ENCODE data around the gene KDM4B.

KDM4B gene

DNA sequence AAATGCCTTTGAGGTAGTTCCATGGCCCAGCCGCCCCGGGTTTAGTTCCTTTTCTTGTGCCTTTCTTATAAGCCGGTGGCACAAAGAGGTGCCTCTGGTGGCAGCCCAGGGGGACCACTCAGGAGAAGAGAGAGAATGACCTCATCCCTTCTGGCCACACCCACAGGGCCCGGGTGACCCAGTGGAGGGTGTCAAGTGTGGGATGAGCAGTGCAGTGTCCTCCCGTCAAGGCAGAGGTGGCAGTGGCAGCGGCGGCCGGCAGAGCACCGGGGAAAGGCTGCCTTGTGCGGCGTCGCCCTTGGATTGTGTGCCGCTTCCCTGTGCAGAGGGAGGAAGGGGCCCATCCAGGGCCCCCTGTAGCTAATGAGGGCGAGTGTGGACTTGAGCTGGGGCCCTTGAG is 47.9 kb downstream of the KDM4B start:
- DNase-seq: no peak

DNA sequence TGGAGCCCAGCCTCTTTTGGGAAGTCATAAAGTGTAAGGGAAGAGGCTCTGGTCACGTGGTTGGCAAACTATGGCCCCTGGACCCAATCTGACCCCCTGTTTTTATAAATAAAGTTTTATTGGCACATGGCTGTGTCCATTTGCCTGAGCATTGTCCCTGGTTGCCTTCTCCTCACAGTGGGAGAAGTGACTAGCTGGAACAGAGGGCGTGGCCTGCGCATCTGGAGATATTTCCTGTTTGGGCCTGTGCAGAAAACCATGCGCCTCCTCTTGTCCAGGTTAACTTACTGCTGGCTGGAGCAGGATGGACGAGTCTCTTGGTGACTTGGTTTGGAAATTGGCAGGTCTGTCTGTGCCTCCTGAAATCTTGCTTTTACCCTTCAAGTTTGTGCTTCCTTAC is 48.3 kb downstream of the KDM4B start:
- DNase-seq: no peak

DNA sequence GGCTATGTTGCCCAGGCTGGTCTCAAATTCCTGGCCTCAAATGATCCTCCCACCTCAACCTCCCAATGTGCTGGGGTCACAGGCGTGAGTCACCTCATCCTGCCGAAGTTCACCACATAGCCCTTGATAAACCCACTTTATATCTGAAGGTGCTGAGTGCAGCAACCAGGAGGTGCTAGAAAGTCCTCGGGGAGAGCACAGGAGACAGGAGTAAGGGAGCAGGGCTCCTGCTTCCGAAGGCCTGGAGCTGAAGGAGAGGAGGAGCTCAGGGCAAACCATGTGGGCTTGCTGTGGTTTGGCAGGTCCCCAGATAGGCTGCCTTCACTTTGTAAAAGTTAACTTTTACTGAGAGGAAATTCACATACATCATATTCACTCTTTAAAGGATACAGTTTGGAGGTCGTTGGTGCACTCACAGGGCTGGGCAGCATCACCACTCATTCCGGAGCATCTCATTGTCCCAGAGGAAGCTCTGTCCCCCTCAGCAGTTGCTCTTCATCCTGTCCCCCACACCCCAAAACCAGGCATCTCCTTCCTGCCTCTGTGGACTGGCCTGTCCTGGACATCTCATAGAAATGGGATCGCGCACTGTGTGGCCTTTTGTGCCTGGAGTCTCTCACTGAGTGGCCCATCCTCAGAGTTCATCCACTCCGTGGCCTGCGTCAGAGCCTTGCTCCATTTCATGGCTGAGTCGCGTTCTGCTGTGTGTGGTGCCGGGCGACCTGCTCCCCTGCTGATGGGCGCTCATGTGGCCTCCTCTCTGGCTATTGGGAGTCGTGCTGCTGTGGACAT is 49.5 kb downstream of the KDM4B start:
- no peak for DNase-seq

DNA sequence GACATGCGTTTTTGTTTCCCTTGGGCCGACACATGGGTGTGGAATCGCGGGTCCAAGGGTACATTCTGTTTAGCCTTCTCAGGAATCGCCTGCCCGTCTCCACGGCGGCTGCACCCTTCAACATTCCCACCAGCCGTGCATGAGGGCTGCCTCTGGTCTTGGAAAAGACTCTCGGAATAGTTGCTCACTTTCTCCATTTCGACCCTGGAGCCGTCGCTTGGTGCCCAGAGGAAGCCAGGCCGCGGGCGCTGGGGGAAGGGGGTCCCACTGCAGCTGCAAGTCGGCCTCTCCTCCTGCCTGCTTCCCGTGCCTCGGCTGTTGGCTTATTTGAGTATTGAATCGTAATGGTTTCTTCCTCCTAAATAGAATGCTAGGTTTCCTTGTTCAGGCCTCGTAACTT is 51.5 kb downstream of the KDM4B start:
- DNase-seq: no peak

DNA sequence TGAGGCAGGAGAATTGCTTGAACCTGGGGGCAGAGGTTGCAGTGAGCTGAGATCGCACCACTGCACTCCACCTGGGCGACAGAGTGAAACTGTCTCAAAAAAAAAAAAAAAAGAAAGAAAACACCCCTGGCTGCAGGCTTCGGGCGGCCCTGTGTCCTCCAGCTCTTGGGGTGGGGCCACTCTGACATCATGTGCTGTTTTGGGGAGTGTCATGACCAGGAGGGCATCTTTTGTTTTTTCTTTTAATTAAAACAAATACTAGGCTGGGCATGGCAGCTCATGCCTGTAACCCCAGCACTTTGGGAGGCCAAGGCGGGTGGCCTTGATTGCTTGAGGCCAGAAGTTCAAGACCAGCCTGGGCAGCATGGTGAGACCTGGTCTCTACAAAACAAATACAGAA is 52.1 kb downstream of the KDM4B start:
- no peak for DNase-seq

DNA sequence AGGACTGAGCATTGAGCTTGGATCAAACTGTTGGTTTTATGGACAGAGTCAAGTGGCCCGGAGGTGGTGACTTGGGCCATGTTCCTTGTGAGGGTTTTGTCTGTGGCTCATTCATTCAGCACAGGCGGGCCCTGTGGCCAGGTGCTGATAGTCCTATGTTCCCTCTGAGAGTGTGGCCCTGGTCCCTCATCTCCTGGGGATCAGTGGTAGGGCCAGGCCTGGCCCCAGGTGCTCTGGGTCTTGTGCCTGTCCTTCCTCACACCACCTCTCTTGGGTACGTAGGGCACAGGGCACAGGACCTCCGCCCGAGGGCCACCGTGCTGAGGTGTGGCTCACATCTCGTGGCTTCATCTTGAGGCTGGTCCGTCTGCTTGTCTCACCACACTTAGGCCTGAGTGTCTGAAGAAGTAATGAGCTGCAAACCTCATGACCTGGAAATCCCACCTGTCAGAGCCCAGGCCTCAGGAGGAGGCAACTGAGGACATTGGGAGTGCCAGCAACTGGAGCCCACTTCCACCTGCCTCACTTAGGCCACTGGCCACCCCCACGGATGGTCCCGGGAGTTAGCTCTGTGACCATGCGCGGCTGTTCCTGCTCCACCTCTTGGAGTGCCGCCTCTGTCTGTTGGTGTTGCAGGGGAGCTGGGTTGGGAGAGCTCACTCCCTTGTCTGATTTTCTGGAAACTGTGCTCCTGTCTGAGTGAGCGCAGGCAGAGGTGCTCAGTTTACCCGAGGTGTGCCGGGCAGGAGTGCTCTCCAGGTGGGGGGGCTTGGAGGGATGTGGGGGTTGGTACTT is 53.4 kb downstream of the KDM4B start:
- no peak for DNase-seq

DNA sequence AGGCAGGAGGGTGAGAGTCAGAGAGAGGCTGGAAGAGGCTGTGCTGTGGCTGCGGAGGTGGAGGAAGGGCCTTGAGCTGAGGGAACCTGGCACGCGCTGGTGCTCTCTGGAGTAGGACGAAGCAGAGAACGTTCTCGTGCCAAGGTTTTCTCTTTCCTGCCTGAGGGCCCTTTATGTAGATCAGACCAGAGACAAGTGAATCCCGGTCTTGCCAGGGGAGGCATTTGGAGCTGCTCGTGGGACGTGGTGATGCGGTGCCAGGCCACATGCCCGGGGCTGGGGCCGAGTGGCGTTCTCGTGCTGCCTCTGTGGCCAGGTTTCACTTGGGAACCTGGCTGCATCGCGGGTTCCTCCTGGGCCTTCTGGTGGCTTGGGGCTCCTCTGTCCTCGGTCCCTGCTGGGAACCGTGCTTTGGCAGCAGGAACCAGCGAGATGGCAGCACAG is 54.2 kb downstream of the KDM4B start:
- DNase-seq: no peak

DNA sequence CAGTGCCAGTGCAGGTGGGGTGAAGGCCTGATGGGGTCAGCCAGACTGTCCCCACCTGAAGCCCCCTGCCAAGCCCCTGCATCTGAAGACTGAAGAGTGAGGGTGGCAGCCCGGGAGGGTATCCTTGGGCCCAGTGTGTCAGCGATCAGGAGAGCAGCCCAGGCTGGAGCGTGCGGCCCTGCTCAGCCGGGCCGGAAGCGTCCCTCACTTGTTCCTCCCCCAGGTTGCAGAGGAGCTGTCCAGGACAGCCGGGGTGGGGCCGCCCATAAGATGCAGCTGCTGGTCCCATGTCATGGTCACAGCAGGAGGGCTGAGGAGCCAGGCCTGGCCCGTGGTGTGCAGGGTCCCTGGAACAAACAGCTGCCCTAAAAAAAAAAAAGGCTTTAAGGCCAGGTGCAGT is 55.4 kb downstream of the KDM4B start:
- DNase-seq: no peak

DNA sequence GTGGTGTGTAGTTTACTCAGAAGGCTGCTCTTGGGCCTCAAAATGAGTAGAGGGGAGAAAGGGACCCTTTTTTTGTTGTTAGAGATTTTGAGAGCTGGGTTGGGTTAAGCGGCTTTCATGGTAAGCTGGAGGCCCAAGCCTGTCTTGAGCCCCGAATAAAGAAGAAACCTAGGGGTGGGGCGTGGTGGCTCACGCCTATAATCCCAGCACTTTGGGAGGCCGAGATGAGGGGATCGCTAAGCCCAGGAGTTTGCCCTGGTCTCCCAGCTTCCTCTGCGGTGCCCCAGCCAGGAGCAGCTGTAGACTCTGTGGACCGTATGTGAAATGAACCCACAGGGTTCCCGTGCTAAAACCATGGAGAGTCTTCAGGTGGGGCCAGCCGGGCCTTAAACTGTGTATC is 56.1 kb downstream of the KDM4B start:
- DNase-seq: no peak

DNA sequence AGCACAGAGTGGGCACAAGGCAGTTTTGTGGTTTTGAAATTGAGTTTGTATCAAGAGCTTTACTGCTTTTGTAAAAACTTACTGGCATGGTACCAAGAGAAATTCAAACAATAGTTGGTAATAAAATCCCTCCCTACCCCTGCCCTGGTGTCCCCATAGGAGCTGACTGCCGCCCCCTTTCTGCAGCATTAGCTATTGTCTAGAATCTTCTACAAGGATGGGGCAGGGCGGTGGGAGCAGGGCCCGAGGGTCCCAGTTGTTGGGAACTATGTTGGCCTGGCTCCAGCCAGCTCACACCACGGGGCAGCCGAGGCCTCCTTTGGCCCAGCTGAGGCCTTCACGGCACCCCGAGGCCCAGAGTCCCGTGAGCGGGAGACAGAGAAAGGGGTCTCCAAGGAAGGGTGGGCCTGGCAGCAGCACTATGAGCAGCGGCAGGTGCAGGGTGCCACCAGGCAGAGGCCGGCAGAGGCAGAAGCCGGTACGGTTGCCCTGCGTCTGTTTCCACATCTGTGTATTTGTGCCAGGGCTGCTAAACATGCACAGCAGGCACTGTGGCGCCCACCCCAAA is 57.9 kb downstream of the KDM4B start:
- no peak for DNase-seq

DNA sequence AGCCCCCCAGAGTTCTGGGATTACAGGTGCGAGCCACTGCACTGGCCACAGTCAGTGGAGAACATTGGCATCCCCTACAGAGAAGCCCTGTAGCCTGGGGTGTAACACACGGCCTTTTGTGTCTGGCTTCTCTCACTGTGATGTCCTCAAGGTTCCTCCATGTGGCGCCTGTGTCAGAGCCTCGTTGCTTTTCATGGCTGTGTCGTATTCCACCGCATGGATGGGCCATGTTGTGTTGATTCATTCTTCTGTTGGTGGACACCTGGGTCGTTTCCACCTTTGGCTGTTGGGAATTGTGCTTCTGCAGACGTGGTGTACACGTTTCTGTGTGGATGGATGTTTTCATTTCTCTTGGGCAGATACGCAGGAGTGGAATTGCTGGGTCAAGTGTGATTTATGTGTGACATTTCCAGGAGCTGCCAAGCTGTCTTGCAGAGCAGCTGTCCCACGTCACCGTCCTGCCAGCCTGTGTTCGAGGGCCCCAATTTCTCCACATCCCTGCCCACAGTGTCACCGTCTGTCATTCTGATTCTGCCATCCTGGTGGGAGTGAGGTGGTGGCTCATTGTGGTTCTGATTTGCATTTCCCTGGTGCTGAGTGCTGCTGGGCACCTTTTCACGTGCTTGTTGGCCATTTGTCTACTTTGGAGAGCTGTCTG is 59.4 kb downstream of the KDM4B start:
- no peak for DNase-seq

DNA sequence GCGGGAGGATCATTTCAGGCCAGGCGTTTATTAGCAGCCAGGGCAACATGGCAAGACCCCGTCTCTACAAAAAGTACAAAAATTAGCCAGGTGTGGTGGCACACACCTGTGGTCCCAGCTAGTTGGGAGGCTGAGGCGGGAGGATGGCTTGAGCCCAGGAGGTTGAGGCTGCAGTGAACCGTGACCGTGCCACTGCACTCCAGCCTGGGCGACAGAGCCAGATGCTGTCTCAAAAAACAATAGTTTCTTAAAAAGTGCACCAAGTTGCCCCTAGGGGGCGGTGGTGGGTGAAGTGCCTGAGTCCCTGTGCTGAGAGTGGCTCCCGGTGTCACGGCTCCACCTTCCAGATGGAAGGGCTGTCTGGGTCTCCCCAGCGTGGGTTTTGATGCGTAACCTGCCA is 60.7 kb downstream of the KDM4B start:
- DNase-seq: peak; percentile 27

DNA sequence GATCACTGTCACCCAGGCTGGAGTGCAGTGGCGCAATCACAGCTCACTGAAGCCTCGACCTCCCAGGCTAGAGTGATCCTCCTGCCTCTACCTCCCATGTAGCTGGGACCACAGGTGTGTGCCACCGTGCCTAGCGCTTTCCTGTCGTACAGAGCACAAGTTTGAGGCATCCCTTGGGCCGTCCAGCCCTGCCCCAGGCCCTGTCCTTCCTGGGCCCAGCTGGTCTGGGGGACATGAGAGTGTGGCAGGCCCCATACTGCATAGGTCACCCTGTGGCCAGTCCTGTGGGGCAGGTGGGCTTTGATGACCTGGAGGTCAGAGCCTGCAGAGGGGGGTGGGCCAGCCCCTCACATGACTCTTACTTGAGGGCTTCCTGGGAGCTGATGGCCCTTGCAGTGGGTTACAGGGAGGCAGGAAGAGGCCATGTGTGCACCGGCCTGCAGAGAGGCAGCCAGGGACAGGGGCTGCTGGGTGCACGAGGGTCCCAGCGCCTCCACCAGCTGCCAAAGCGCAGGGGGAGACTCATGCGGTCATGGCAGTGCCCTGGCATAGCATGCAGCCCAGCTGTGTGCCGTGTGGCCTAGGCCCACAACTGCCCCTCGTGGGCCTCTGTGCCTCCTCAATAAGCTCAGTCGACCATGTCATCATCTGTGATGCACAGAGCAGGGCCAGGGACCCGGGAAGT is 61.4 kb downstream of the KDM4B start:
- no peak for DNase-seq

DNA sequence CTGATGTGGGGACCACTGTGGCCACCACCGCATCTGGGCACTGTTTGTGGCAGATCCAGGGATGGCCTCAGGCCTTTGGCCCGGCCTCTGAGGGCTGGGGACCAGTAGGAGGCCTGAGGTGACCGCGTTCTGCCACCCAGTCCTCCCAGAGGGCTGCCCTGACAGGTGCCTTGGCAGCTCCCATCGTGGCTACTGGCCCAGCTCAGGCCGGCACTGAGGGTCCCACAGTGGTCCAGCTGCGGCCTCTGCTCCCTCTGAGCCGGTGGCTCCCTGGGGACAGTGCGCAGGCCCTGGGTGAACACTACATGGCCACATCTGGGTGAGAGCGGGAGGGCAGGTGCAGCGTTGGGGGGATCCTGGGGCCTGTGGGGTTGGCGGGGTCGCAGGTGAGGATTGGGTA is 61.9 kb downstream of the KDM4B start:
- no peak for DNase-seq

DNA sequence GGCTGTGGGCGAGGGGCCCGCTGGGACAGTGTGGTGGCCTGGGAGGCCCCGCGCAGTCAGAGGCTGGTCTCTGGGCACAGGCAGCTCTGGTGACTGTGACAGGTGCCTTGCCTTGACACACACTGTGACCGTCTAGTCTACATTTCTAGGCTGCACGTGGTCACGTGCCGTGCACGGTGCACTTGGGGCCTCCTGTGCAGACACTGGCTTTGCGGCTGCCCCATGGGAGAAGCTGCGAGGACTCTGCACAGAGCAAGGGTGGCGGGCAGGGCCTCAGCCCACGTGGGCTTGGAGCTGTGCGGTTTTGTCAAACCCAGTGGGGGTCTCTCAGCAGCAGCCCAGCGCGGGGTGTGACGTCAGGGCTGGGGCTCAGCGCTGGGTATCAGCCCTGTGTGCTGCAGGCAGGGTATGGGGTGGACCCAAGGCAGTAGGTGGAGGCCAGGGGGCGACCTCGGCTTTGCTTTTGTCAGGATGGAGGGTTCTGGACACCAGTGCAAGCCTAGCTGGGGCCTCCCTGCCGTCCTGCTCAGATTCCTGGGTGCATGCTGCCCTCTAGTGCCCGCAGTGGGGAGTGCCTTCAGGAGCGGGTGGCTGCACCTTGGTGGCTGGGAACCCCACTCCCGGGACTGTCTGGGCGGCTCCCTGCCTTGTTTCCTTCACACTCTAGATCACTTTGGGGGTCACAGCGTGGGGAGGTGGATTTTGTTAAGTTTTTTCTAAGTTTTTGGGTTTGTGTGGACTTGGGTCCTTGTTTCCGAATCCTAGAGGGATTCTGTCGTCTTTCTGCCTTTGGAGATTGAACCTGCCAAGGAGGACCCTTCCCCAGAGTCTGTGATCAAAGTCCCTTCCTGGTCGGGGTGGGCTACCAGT is 62.6 kb downstream of the KDM4B start:
- DNase-seq: peak; percentile 67

DNA sequence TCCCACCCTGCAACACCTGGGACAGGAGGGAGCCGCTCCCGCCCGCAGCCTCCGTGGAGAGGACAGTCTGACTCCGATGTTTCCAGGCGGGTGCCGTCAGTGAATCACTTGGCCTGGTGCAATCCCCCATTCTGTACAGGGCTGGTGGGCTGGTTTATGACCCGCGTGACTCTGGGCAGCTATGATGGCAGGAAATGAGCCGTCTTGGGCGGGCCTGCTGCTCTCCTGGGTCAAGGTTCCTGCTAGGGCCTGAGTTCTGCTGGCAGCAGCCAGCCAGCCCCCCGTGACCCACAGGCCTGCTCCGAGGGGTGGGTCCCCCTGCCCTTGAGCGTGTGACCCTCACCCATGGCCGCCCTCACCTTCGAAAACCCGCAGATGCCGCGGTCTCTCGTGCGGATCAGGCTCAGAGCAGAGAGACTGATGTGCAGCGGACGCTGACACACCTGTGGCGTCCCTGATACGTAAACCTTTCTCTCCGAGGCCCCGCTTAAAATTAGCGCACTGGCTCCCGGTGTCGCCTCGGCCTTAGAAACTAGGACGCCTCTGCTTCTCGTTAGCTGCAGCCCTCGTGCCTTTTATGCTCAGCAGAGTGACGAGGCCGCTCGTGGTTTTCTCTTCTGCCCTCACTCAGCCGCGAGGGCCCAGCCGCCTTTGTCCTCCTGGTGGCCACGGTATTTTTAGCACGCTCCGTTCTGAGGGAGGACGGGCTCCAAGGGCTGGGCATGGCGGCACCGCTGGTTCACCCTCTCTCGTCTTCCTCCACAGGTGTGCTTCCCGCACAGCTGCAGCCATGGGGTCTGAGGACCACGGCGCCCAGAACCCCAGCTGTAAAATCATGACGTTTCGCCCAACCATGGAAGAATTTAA is 63.4 kb downstream of the KDM4B start:
- no peak for DNase-seq

DNA sequence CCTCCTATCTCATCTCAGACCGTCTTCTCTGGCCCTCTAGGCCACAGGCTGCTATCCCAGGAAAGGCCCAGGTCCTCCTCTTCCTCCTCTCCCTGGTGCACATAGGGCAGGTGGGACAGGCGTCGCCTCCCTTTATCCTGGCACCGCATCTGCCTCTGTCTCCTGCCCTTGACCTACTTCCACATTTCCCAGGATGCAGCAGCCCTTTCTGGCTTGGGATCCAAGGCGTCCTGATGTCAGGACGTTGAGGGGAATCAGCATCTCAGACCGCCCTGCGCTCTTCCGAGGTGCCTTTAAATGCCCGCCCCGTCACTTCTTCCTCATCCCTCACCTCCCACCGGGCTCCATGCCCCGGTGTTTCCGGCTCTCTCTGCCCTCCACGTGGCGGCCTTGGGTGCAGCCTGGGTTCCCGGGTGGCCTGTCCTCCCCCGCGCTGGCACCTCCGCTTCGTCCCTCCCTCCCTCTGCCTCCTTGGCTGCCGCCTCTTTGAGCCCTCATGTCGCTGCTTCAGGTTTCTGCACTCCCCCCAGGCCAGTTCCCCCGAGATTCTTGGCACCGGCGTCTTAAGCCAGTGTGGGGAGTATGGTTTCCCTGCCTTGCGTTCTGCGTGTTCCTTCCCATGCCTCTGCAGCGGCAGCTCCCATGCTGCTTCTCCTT is 66.3 kb downstream of the KDM4B start:
- no peak for DNase-seq

DNA sequence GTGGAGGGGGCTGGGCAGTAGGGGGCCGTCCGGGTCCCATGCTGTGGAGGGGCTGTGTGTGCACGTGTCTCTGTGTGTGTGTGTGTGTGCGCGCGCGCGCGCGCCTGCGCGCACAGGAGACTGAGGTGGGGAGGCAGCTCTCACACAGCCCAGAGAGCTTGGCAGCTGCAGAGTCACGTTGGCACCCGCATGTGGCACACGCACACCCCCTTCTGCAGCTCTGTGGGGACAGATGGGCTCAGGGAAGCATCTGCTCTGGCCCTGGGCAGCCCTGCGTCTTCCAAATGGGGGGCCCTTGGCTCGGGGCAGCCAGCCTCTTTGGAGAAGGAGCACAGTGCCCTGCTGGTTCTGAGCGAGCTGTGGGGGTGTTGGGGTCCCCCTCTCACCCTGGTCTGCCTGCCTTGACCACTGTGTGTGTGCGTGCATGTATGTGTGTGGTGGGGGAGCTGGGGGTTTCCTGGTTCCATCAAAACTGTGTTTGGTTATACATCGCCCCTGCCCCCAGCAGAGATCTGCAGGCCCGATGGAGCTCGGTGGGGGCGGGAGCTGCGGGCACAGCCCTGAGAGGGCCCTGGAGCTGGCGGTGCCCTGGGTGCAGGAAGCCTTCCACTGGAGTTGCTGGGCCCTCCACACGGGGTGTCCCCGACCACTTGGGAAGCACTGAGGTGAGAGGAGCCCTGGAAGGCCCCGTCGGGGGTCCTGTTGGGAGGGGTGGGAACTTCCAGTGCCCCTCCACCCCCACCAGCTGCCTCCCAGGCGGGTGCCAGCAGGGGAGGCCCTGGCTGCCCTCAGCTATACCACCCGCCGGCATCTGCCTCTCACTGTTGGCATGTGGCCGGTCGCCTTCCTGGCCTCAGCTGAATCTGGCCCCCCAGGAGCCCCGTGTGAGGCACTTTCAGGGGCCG is 67.1 kb downstream of the KDM4B start:
- DNase-seq: no peak

Measured in activated effector memory CD4-positive, alpha-beta T cell treated with Interleukin-2 at 50 U/mL for 16 hours (primary cell).